ENCODE measurements around the gene DDIT3. TPM values are rescaled to one million over a fixed set of nuclear protein-coding genes. Genes with fewer than 3 reads are reported as not detected.

The DDIT3 gene
- total and polyA plus RNA-seq, 2 of the 4 experiments (the other 2 are of a cell fraction): 19.4 to 54.4 TPM

- Histone ChIP-seq H3K9me3 (ENCODE audit: control insufficient read depth, insufficient read depth, low read length) (no peaks in the 10 kb centered on the region), H2AK9ac (replicated peaks; ENCODE audit: low read depth, low read length, poor library complexity) (no peak overlapping the region), H3K27me3 (ENCODE audit: control insufficient read depth, insufficient read depth, low read length) (peaks cover 31% of the 10 kb centered on the region), H3K14ac (replicated peaks; ENCODE audit: low read depth, low read length) (no peak overlapping the region), H3K4me1 (ENCODE audit: control insufficient read depth, insufficient read depth, low read length) (peaks cover 3% of the 10 kb centered on the region), H3K27ac (ENCODE audit: insufficient read depth, low read length) (no peak overlapping the region), H2AFZ (replicated peaks; ENCODE audit: low read length, poor library complexity) (no peak overlapping the region), H3K23ac (ENCODE audit: low read depth, low read length) (no peak overlapping the region), H3K9ac (ENCODE audit: low read depth, low read length) (no peak overlapping the region), H3K4ac (ENCODE audit: low read depth, low read length) (no peak overlapping the region), H3K79me1 (ENCODE audit: low read depth in 1 of 2, low read length in 2 of 2) (peaks cover 0 to 4% of the 10 kb centered on the region in 2 experiments; a peak in 1 of 4 replicates), H3K56ac (ENCODE audit: extremely low read depth, insufficient read depth, low read length) (no peak overlapping the region), H2BK5ac (ENCODE audit: low read depth, low read length, poor library complexity, severe bottlenecking) (no peak overlapping the region), H3K18ac (ENCODE audit: low read depth, low read length) (no peak overlapping the region), H3K9me1 (ENCODE audit: insufficient read depth, low read length) (peaks cover 7% of the 10 kb centered on the region; the same call in 1 of the 2 replicates), H3K4me3 (ENCODE audit: insufficient read depth, low read depth, low read length) (no peak overlapping the region), H4K20me1 (ENCODE audit: insufficient read depth, low read length) (no peaks in the 10 kb centered on the region), H2BK20ac (ENCODE audit: low read depth, low read length) (no peak overlapping the region), H4K91ac (ENCODE audit: insufficient read depth, low read depth, low read length) (no peak overlapping the region), H2BK120ac (ENCODE audit: low read depth, low read length) (no peak overlapping the region), H3K4me2 (ENCODE audit: low read depth, low read length) (no peak overlapping the region), H4K5ac (ENCODE audit: low read depth, low read length) (no peak overlapping the region), H3K36me3 (ENCODE audit: control insufficient read depth, insufficient read depth, low read length) (no peaks in the 10 kb centered on the region), H4K8ac (ENCODE audit: low read depth in 2 of 2, low read length in 2 of 2) (no peak overlapping the region), H2AK5ac (ENCODE audit: low read depth, low read length) (no peak overlapping the region), H2BK15ac (ENCODE audit: low read depth, low read length) (no peak overlapping the region)
- no CpG with 5 or more reads among the region's 1 CpG for WGBS, 2 experiments (ENCODE audit: extremely low coverage in 2 of 2, insufficient read length in 1 of 2)
- intact Hi-C loops (cut with micrococcal nuclease): no loop called here
- ChIA-PET POLR2A (ENCODE audit: unreplicated experiment) (no interaction called here), CTCF (no interaction called here)
- dilution Hi-C loops (cut with HindIII; ENCODE audit: low sequenced_read_pairs, unreplicated experiment): loop anchor here (25.0 kb wide), 1 partner anchor 107 kb away; no protein-coding TSS in a partner anchor
- no peak for TF ChIP-seq CTCF (conservative IDR thresholded peaks at IDR 0.05; ENCODE audit: low read depth, low read length)
- TF ChIP-seq USF2 (IDR thresholded peaks at IDR 0.05; ENCODE audit: low read depth, low read length): no peak
- no peak for TF ChIP-seq FOS (IDR thresholded peaks at IDR 0.05; ENCODE audit: low read depth, low read length)
- no peak for TF ChIP-seq MXI1 (IDR thresholded peaks at IDR 0.05; ENCODE audit: borderline replicate concordance, low read depth, low read length)
- no peak for TF ChIP-seq CHD1 (IDR thresholded peaks at IDR 0.05; ENCODE audit: low read depth, low read length)
- TF ChIP-seq NFE2L2 (IDR thresholded peaks at IDR 0.05; ENCODE audit: low read depth, low read length): no peak
- TF ChIP-seq RCOR1 (IDR thresholded peaks at IDR 0.05; ENCODE audit: insufficient replicate concordance, low read length): no peak
- TF ChIP-seq MAFK (IDR thresholded peaks at IDR 0.05; ENCODE audit: low read depth, low read length): no peak
- TF ChIP-seq CEBPB (IDR thresholded peaks at IDR 0.05; ENCODE audit: low read depth, low read length): no peak
- TF ChIP-seq MAZ (IDR thresholded peaks at IDR 0.05; ENCODE audit: borderline replicate concordance, low read depth, low read length): no peak
- DNase-seq: no peak
- no peak for ATAC-seq (ENCODE audit: low read depth)
- in situ Hi-C loops (cut with MboI; ENCODE audit: low sequenced_read_pairs): no loop called here
- BruUV-seq (replicated peaks): no TSS peak
These were observed 34.6 kb upstream of the DDIT3 start for GRCh38 chr12:57554897-57555296.

Data from IMR-90 (cell line).